T-cell (primary cell): ENCODE measurements around the gene FBXL13. TPM values are rescaled to one million over a fixed set of nuclear protein-coding genes. Genes with fewer than 3 reads are reported as not detected.

Experiments used
- ATAC-seq, 4 experiments: fragments of 200-7000 bp in 3 of 4; fragments of 150-1000 bp in 1 of 4; cut with Tn5 transposase; replicated peaks in 1 of 4; 1 replicate in 3 of 4; 2 replicates in 1 of 4; pipeline ENCODE4 v1.10.0; 2021; ENCODE audit warnings: moderate library complexity in 3 of 4, mild to moderate bottlenecking in 2 of 4, moderate number of reproducible peaks in 1 of 4
- CTCF ChIA-PET, 2 donors: fragments of 300-600 bp; sonication (Branson Sonifier 250); formaldehyde crosslinking; loops; one replicate each; lab custom pipeline; 2022; ENCODE audit warnings: antibody characterized with exemption in 2 of 2; lab: Charles Lee
- POLR2A ChIA-PET, 2 donors: fragments of 300-600 bp; sonication (Branson Sonifier 250); formaldehyde crosslinking; loops; one replicate each; lab custom pipeline; 2022; ENCODE audit warnings: antibody characterized with exemption in 2 of 2; lab: Charles Lee
- DNase-seq, 35 experiments: peaks; one replicate each; pipeline versions ENCODE4 v3.0.0 to v3.0.0-alpha.2; 2013 to 2023
- H3K27ac ChIP-seq: one replicate; pipeline ENCODE4 v1.5.1; 2013; ENCODE audit warnings: low read length
- H3K27me3 ChIP-seq, 2 experiments: replicated peaks in 1 of 2; 1 replicate in 1 of 2; 2 replicates in 1 of 2; pipeline versions ENCODE4 v1.6.1 to v1.7.0; 2013; ENCODE audit warnings: low read length in 1 of 2, mixed read lengths in 1 of 2; ENCODE audit not compliant: control insufficient read depth in 2 of 2, insufficient read depth in 2 of 2; ENCODE audit errors: extremely low read depth in 1 of 2
- H3K36me3 ChIP-seq, 2 donors: 1 replicate in 1 of 2; 2 replicates in 1 of 2; pipeline versions ENCODE4 v1.6.1 to v1.7.0; 2013; ENCODE audit warnings: low read length in 1 of 2; ENCODE audit not compliant: control insufficient read depth in 2 of 2, insufficient read depth in 1 of 2; ENCODE audit errors: extremely low read depth in 1 of 2
- H3K4me1 ChIP-seq, 2 experiments: 1 replicate in 1 of 2; 2 replicates in 1 of 2; pipeline versions ENCODE4 v1.6.1 to v1.7.0; 2013; ENCODE audit warnings: low read length in 2 of 2, mixed read lengths in 1 of 2; ENCODE audit not compliant: insufficient read depth in 2 of 2, control insufficient read depth in 1 of 2; ENCODE audit errors: extremely low read depth in 1 of 2
- H3K4me3 ChIP-seq, 2 donors: 1 replicate in 1 of 2; 2 replicates in 1 of 2; pipeline versions ENCODE4 v1.5.1 to v1.7.0; 2013; ENCODE audit warnings: mild to moderate bottlenecking in 2 of 2, low read length in 1 of 2, moderate library complexity in 1 of 2; ENCODE audit not compliant: control insufficient read depth in 1 of 2; ENCODE audit errors: extremely low read depth in 1 of 2
- H3K9me3 ChIP-seq: 2 replicates; pipeline ENCODE4 v1.7.0; 2013
- H3K27ac Mint-ChIP-seq, 2 donors: one replicate each; pipeline ENCODE4 v1.8.0; 2020 to 2021; ENCODE audit warnings: mild to moderate bottlenecking in 2 of 2, mixed read lengths in 2 of 2
- H3K27me3 Mint-ChIP-seq, 2 donors: one replicate each; pipeline ENCODE4 v1.8.0; 2021 to 2022; ENCODE audit warnings: mixed read lengths in 2 of 2
- H3K36me3 Mint-ChIP-seq: one replicate; pipeline ENCODE4 v1.8.0; 2021; ENCODE audit warnings: mixed read lengths
- H3K4me1 Mint-ChIP-seq, 3 donors: one replicate each; pipeline ENCODE4 v1.8.0; 2020 to 2022; ENCODE audit warnings: mixed read lengths in 3 of 3, mild to moderate bottlenecking in 1 of 3
- H3K4me3 Mint-ChIP-seq, 3 donors: one replicate each; pipeline ENCODE4 v1.8.0; 2020 to 2022; ENCODE audit warnings: mild to moderate bottlenecking in 3 of 3, mixed read lengths in 3 of 3, moderate library complexity in 3 of 3
- H3K9me3 Mint-ChIP-seq, 3 donors: one replicate each; pipeline ENCODE4 v1.8.0; 2020 to 2022; ENCODE audit warnings: mixed read lengths in 3 of 3
- WGBS: methylation state at CpG from one replicate; pipeline ENCODE4 v1.1.5; 2013; ENCODE audit warnings: missing lambda C conversion rate; ENCODE audit not compliant: insufficient coverage; 5-methylcytosine and 5-hydroxymethylcytosine counted together
- total RNA-seq, 35 experiments: library from RNA in 6 of 35; stranded (reverse) in 6 of 35; fragments of 120-200 nt in 1 of 35; gene quantifications; one replicate each; pipeline versions ENCODE4 v1.2.1 to v1.2.4 and lab custom pipeline; 2013 to 2026

FBXL13 gene
- total RNA-seq, 5 donors from 2014 or later (not counting 1 experiment from before 2014, with no cell fraction given): 1.3 to 2.7 (median 1.4) TPM

GRCh38 chr7:102869195-102869594, 205.4 kb downstream of the FBXL13 start:
- DNase-seq (no peak), ATAC-seq (no peak)
- Mint-ChIP-seq H3K4me3 (no peak overlapping the region), H3K27ac (no peak overlapping the region), H3K4me1 (peaks cover 5 to 7% (median 6%) of the 10 kb centered on the region in 3 donors), H3K9me3 (no peaks in the 10 kb centered on the region), H3K27me3 (no peaks in the 10 kb centered on the region), H3K36me3 (peaks cover 6% of the 10 kb centered on the region)
- ChIA-PET POLR2A (no interaction called here), CTCF (no interaction called here)
- no peaks in the 10 kb centered on the region for H3K36me3 ChIP-seq
- no peaks in the 10 kb centered on the region for H3K4me1 ChIP-seq
- H3K27me3 ChIP-seq: no peaks in the 10 kb centered on the region
- no peak overlapping the region for H3K27ac ChIP-seq
- WGBS: 100% methylated on average over 2 of the region's 5 CpGs
- H3K9me3 ChIP-seq: no peaks in the 10 kb centered on the region
- H3K4me3 ChIP-seq: no peak overlapping the region

DNA sequence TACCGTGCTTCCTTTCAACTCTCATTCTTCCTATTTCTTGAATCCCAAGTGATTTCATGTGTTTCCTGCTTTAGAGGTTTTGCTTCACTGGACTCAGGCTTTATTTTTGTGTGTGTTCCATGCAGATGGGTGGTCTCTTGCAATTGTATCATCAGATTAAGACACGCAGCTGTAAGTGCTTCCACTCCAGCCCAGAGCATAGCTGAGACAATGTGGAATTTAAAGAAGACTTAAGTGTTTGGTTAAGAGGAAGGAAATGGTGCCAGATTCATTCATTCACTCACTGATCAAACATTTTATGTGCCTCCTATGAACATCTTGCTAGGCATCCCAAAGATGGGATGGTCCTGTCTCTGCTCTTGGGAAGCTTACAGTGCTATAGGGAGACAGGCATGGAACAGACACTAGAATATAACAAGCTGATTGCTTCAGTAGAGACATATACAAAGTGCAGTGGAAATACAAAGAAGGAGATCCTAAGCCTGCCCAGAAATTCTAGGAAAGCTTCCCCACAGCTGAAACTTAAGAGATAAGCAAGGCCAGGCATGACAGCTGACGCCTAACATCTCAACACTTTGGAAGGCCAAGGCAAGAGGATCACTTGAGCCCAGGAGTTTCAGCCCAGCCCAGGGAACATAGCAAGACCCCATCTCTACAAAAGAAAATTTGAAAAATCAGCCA, 207.9 kb downstream of the FBXL13 start:
- H3K4me1 Mint-ChIP-seq: no peaks in the 10 kb centered on the region
- ChIA-PET CTCF (no interaction called here), POLR2A (no interaction called here)
- H3K9me3 ChIP-seq: no peaks in the 10 kb centered on the region
- 100% methylated on average over 1 of the region's 3 CpGs for WGBS
- peaks cover 1% of the 10 kb centered on the region for H3K36me3 Mint-ChIP-seq
- DNase-seq (no peak), ATAC-seq (no peak)
- H3K36me3 ChIP-seq: no peaks in the 10 kb centered on the region
- no peaks in the 10 kb centered on the region for H3K27me3 Mint-ChIP-seq
- H3K4me3 Mint-ChIP-seq: no peak overlapping the region
- H3K4me3 ChIP-seq: no peak overlapping the region
- H3K27me3 ChIP-seq: no peaks in the 10 kb centered on the region
- H3K27ac ChIP-seq: no peak overlapping the region
- no peaks in the 10 kb centered on the region for H3K9me3 Mint-ChIP-seq
- H3K4me1 ChIP-seq: no peaks in the 10 kb centered on the region
- H3K27ac Mint-ChIP-seq: no peak overlapping the region

DNA sequence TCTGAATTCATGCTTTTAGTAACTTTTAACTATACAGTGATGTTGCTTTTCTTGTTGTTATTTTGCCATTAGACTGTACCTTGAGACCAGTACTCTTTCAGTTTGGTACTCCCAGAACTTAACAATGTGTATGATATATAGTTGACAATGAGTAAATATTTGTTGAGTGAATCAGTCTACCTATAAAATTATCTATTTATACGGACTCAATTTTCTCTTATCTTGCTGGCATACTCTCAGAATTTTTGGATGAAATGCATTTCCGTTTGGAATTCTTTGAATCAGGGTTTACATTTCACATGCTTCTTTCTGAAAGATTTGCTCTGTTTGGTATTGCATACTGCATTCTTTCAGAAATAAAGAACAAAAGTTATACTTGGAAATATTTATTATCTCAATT, 209.6 kb downstream of the FBXL13 start:
- H3K9me3 Mint-ChIP-seq: no peaks in the 10 kb centered on the region
- H3K27ac Mint-ChIP-seq: no peak overlapping the region
- Histone ChIP-seq H3K9me3 (no peaks in the 10 kb centered on the region), H3K27me3 (no peaks in the 10 kb centered on the region), H3K27ac (no peak overlapping the region), H3K36me3 (no peaks in the 10 kb centered on the region), H3K4me1 (no peaks in the 10 kb centered on the region), H3K4me3 (no peak overlapping the region)
- H3K4me1 Mint-ChIP-seq: no peaks in the 10 kb centered on the region
- no peak for ATAC-seq
- no peaks in the 10 kb centered on the region for H3K27me3 Mint-ChIP-seq
- no peaks in the 10 kb centered on the region for H3K36me3 Mint-ChIP-seq
- whole genome bisulfite sequencing: no CpG with 5 or more reads among the region's 2 CpGs
- no peak overlapping the region for H3K4me3 Mint-ChIP-seq
- CTCF ChIA-PET: no interaction called here
- DNase-seq: no peak
- POLR2A ChIA-PET: no interaction called here

DNA sequence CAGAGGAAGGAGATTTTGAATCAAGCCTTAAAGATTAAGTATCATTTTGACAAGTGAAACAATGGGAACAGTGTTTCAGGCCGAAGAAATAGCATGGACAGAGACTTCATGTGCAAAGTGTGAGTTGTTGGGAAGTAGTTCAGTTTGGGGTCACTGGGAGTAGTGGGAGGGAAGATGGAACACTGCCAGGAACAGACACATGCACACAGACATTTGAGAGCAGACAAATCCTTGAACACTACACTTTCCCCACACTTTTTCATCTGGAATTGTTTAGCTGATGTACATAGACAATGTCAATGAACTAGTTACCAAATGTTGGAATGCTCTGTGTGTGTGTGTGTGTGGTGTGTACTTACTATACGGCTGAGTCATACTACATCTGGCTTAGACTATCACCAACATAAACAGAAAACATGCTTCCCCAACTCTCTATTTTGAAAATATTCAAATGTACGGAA, 214.2 kb downstream of the FBXL13 start:
- ChIA-PET CTCF (interaction anchor here in 1 of 2 donors (0.6 kb wide), 1 partner anchor 117 kb away, joined by 3 read pairs; no protein-coding TSS in a partner anchor), POLR2A (no interaction called here)
- H3K36me3 ChIP-seq: no peaks in the 10 kb centered on the region
- DNase-seq: no peak
- Mint-ChIP-seq H3K27ac (no peak overlapping the region), H3K27me3 (no peaks in the 10 kb centered on the region), H3K36me3 (no peaks in the 10 kb centered on the region), H3K4me3 (no peak overlapping the region), H3K4me1 (no peaks in the 10 kb centered on the region), H3K9me3 (peaks cover 0 to 4% (median 0%) of the 10 kb centered on the region in 3 donors)
- H3K4me1 ChIP-seq: no peaks in the 10 kb centered on the region
- H3K4me3 ChIP-seq: no peak overlapping the region
- 83% methylated on average over 1 of the region's 3 CpGs for WGBS
- no peak for ATAC-seq
- no peak overlapping the region for H3K27ac ChIP-seq
- H3K27me3 ChIP-seq: no peaks in the 10 kb centered on the region
- no peaks in the 10 kb centered on the region for H3K9me3 ChIP-seq

DNA sequence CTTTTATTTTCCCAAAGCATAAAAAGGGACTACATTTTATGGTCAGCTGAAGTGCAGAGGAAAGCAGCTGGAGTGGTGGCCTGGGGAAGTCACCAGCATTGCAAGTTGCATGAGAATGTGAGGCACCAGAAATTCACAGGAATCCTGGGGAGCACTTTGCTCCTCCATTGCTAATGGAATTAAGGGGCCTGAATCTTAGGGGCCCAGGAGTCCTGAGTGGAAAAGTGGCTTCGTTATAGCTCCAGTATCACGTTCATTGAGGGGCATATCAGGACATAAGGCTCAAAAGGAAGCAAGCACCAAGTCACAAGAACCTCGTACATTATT, 214.8 kb downstream of the FBXL13 start:
- H3K27ac Mint-ChIP-seq: no peak overlapping the region
- H3K27me3 Mint-ChIP-seq: no peaks in the 10 kb centered on the region
- no peaks in the 10 kb centered on the region for H3K9me3 ChIP-seq

DNA sequence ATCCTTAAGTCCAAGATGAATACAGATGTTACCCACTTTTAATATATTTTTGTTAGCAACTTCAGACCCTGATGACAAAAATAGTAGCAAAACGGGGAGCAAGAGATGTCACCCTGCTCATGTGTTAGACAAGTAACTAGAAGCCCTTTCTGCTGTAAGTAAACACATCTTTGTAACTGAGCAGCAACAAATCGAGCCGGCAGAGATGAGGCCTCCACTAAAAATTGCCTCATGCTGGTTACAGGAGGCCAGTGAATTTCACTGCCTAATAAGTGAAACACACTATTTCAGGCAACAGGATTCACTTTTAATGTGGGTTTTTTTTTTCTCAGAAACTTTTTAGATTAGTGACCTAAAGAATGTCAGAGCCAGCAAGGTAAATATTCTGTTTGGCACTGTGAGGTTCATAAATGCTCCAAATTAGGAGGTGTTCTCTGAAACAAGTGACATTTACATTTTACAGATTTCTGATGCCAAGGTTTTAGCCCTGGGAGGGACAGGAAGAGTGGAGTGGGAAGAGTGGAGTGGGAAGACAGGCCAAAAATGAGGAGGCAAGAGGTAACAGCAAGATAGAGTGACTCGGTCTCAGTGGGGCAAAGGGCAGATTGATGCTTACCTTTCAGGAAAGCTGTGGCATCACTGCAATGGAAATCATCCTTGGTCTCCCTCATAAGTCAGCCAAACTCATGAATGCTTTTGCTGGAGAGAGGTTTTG, 215.4 kb downstream of the FBXL13 start:
- Mint-ChIP-seq H3K36me3 (no peaks in the 10 kb centered on the region), H3K27me3 (no peaks in the 10 kb centered on the region), H3K4me1 (no peaks in the 10 kb centered on the region), H3K27ac (no peak overlapping the region), H3K9me3 (peaks cover 0 to 4% (median 0%) of the 10 kb centered on the region in 3 donors), H3K4me3 (no peak overlapping the region)
- no CpG with 5 or more reads among the region's 4 CpGs for WGBS
- no peaks in the 10 kb centered on the region for H3K27me3 ChIP-seq
- ChIA-PET CTCF (no interaction called here), POLR2A (no interaction called here)
- ATAC-seq: no peak
- H3K4me3 ChIP-seq: no peak overlapping the region
- no peaks in the 10 kb centered on the region for H3K4me1 ChIP-seq
- H3K27ac ChIP-seq: no peak overlapping the region
- no peaks in the 10 kb centered on the region for H3K36me3 ChIP-seq
- H3K9me3 ChIP-seq: no peaks in the 10 kb centered on the region
- DNase-seq: no peak

More for the DNA sequence above, 214.8 kb downstream of the FBXL13 start:
- ATAC-seq (no peak), DNase-seq (no peak)
- Histone ChIP-seq H3K27me3 (no peaks in the 10 kb centered on the region), H3K27ac (no peak overlapping the region), H3K4me3 (no peak overlapping the region), H3K36me3 (no peaks in the 10 kb centered on the region), H3K4me1 (no peaks in the 10 kb centered on the region)
- no peaks in the 10 kb centered on the region for H3K4me1 Mint-ChIP-seq
- WGBS: no CpG with 5 or more reads among the region's 3 CpGs
- no peak overlapping the region for H3K4me3 Mint-ChIP-seq
- no peaks in the 10 kb centered on the region for H3K36me3 Mint-ChIP-seq
- peaks cover 0 to 4% (median 0%) of the 10 kb centered on the region in 3 donors for H3K9me3 Mint-ChIP-seq
- ChIA-PET POLR2A (no interaction called here), CTCF (no interaction called here)
